OCI-LY1 (cell line): ENCODE measurements around the gene SLC16A2.

ENCODE experiments used
- H2AFZ ChIP-seq: fragments of 200-600 bp; sonication (generic), shearing (Covaris generic); 2 replicates; pipeline ENCODE4 v1.6.0; 2014; ENCODE audit warnings: antibody characterized with exemption, mild to moderate bottlenecking, low read length
- H3F3A ChIP-seq: fragments of 200-600 bp; sonication (generic), shearing (Covaris generic); 2 replicates; pipeline ENCODE4 v1.6.0; 2014; ENCODE audit warnings: mild to moderate bottlenecking, antibody characterized with exemption, low read length, moderate library complexity; ENCODE audit not compliant: insufficient read depth
- H3K27ac ChIP-seq: fragments of 200-600 bp; sonication (generic); 2 replicates; pipeline ENCODE4 v1.5.1; 2014; ENCODE audit warnings: low read length, mixed run types, mild to moderate bottlenecking, low read depth; ENCODE audit not compliant: poor library complexity, severe bottlenecking
- H3K27me3 ChIP-seq: fragments of 200-600 bp; sonication (generic); 2 replicates; pipeline ENCODE4 v1.6.0; 2014; ENCODE audit warnings: antibody characterized with exemption, mild to moderate bottlenecking, low read length, moderate library complexity; ENCODE audit not compliant: insufficient read depth
- H3K36me3 ChIP-seq: fragments of 200-600 bp; sonication (generic); 2 replicates; pipeline ENCODE4 v1.6.1; 2014; ENCODE audit warnings: mild to moderate bottlenecking, antibody characterized with exemption, low read length, moderate library complexity, mixed read lengths; ENCODE audit not compliant: insufficient read depth
- H3K4me1 ChIP-seq: fragments of 200-600 bp; sonication (generic); 2 replicates; pipeline ENCODE4 v1.5.1; 2014; ENCODE audit warnings: mild to moderate bottlenecking, low read length, moderate library complexity; ENCODE audit not compliant: insufficient read depth, severe bottlenecking
- H3K4me2 ChIP-seq: fragments of 200-600 bp; sonication (generic), shearing (Covaris generic); 2 replicates; pipeline ENCODE4 v1.6.1; 2014; ENCODE audit warnings: low read length
- H3K4me3 ChIP-seq: fragments of 200-600 bp; sonication (generic); 2 replicates; pipeline ENCODE4 v1.5.1; 2014; ENCODE audit warnings: low read length, low read depth, mild to moderate bottlenecking, mixed read lengths; ENCODE audit not compliant: poor library complexity, severe bottlenecking
- H3K79me2 ChIP-seq: fragments of 200-600 bp; shearing (Covaris generic); 2 replicates; pipeline ENCODE4 v1.6.1; 2016; ENCODE audit warnings: mixed run types, low read length, mixed read lengths; ENCODE audit not compliant: insufficient read depth
- H3K9ac ChIP-seq: fragments of 200-600 bp; sonication (generic), shearing (Covaris generic); 2 replicates; pipeline ENCODE4 v1.6.1; 2014; ENCODE audit warnings: mild to moderate bottlenecking, low read length, mixed read lengths
- H3K9me2 ChIP-seq: fragments of 200-600 bp; sonication (generic), shearing (Covaris generic); 2 replicates; pipeline ENCODE4 v1.6.1; 2014; ENCODE audit warnings: low read depth, mild to moderate bottlenecking, low read length, mixed read lengths
- H3K9me3 ChIP-seq: fragments of 200-600 bp; shearing (Covaris generic); 2 replicates; pipeline ENCODE4 v1.6.1; 2014; ENCODE audit warnings: low read length, mixed read lengths
- H4K20me1 ChIP-seq: fragments of 200-600 bp; sonication (generic), shearing (Covaris generic); 2 replicates; pipeline ENCODE4 v1.6.0; 2016; ENCODE audit warnings: mild to moderate bottlenecking, low read length; ENCODE audit not compliant: insufficient read depth
- EZH2 ChIP-seq: fragments of 200-600 bp; sonication (generic), shearing (Covaris generic); IDR thresholded peaks from 2 replicates; pipeline ENCODE4 v1.8.0; 2017; ENCODE audit warnings: borderline replicate concordance, mixed run types, mild to moderate bottlenecking, antibody characterized with exemption, low read length, moderate library complexity, mixed read lengths
- TF ChIP-seq, protein P1 (sequence below): fragments of 200-600 bp; sonication (generic), shearing (Covaris generic); IDR thresholded peaks from 2 replicates; pipeline ENCODE4 v1.5.1; 2017; ENCODE audit warnings: mild to moderate bottlenecking, antibody characterized with exemption, low read length, moderate library complexity, mixed read lengths

Gene SLC16A2

DNA sequence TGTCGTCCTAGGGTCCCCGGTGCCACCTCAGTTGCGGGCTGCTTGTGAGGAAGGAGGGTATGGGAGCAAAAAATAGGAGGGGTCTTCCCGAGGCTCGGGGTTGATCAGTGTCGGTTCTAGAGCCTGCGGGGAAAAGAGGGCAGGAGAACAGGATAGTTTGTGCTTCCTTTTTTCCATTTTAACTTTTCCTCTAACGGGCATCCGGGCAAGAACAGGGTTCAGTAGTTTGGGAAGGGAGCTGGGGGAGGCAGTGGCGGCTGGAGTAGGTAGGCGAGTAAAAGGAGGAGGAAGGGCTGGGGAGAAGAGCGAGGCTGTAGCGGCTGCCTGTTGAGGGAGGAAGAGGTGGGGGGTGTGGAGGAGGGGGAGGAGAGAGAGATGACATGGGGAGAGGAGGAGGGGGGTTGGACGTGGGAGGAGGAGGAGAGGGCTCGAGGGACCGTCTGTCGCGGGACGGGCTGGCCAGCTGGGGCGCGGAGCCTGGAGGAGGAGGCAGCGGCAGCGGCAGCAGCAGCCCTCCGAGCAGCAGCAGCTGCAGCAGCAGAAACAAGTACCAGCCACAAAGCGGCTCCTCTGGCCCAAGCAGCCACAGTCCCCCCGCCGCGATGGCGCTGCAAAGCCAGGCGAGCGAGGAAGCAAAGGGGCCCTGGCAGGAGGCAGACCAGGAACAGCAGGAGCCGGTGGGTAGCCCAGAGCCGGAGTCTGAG, at the start of gene SLC16A2:
TSS of gene SLC16A2 (plus strand) at position 458 of the 704 bp plus-strand sequence. CDS start at position 603, 145 bp downstream.
- Histone ChIP-seq H3K9ac (no peak within 1 kb of the TSS), H3K4me3 (no peak within 1 kb of the TSS), H3K27ac (no peak within 1 kb of the TSS), H3F3A (no peaks in the 10 kb centered on the region), H3K9me2 (no peaks in the 10 kb centered on the region), H3K4me2 (no peak within 1 kb of the TSS), H3K4me1 (no peaks in the 10 kb centered on the region), H2AFZ (no peak within 1 kb of the TSS), H3K27me3 (no peaks in the 10 kb centered on the region), H3K79me2 (no peaks in the 10 kb centered on the region), H3K36me3 (no peaks in the 10 kb centered on the region), H4K20me1 (no peaks in the 10 kb centered on the region), H3K9me3 (no peaks in the 10 kb centered on the region)
- TF ChIP-seq EZH2, result no peak

GRCh38 chrX:74372272-74372671, 49.0 kb upstream of the SLC16A2 start:
- no peak overlapping the region for H3K9ac ChIP-seq
- no peak overlapping the region for H3K4me2 ChIP-seq
- no peaks in the 10 kb centered on the region for H3K4me1 ChIP-seq
- H3K27me3 ChIP-seq, result no peaks in the 10 kb centered on the region
- H3K9me3 ChIP-seq, result no peaks in the 10 kb centered on the region
- H3K27ac ChIP-seq, result no peak overlapping the region
- H3F3A ChIP-seq, result no peaks in the 10 kb centered on the region
- no peaks in the 10 kb centered on the region for H3K79me2 ChIP-seq
- no peaks in the 10 kb centered on the region for H4K20me1 ChIP-seq
- H3K9me2 ChIP-seq, result no peaks in the 10 kb centered on the region
- no peak overlapping the region for H2AFZ ChIP-seq
- H3K36me3 ChIP-seq, result no peaks in the 10 kb centered on the region
- TF ChIP-seq EZH2, result no peak
- TF ChIP-seq, protein P1, sequence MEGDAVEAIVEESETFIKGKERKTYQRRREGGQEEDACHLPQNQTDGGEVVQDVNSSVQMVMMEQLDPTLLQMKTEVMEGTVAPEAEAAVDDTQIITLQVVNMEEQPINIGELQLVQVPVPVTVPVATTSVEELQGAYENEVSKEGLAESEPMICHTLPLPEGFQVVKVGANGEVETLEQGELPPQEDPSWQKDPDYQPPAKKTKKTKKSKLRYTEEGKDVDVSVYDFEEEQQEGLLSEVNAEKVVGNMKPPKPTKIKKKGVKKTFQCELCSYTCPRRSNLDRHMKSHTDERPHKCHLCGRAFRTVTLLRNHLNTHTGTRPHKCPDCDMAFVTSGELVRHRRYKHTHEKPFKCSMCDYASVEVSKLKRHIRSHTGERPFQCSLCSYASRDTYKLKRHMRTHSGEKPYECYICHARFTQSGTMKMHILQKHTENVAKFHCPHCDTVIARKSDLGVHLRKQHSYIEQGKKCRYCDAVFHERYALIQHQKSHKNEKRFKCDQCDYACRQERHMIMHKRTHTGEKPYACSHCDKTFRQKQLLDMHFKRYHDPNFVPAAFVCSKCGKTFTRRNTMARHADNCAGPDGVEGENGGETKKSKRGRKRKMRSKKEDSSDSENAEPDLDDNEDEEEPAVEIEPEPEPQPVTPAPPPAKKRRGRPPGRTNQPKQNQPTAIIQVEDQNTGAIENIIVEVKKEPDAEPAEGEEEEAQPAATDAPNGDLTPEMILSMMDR, result no peak
- H3K4me3 ChIP-seq, result no peak overlapping the region

DNA sequence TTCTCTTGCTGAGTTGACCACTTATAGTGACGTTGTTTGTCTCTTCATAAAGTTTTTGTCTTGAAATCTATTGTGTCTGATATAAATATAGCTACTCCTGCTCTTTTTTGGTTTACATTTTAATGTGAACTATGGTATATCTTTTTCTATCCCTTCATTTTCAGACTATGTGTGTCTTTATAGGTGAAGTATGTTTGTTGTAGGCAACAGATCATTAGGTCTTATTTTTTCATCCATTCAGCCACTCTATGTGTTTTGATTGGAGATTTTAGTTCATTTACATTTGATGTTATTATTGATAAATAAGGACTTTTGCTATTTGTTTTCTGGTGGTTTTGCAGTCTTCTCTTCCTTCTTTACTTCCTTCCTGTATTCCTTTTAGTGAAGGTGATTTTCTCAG, 44.0 kb upstream of the SLC16A2 start:
- Histone ChIP-seq H3K36me3 (no peaks in the 10 kb centered on the region), H3K27me3 (no peaks in the 10 kb centered on the region), H3K4me1 (no peaks in the 10 kb centered on the region), H2AFZ (no peak overlapping the region), H3K4me3 (no peak overlapping the region), H3F3A (no peaks in the 10 kb centered on the region), H3K9ac (no peak overlapping the region), H4K20me1 (no peaks in the 10 kb centered on the region), H3K9me2 (no peaks in the 10 kb centered on the region), H3K27ac (no peak overlapping the region), H3K79me2 (no peaks in the 10 kb centered on the region), H3K4me2 (no peak overlapping the region), H3K9me3 (no peaks in the 10 kb centered on the region)
- TF ChIP-seq, protein P1, result no peak
- no peak for TF ChIP-seq EZH2

DNA sequence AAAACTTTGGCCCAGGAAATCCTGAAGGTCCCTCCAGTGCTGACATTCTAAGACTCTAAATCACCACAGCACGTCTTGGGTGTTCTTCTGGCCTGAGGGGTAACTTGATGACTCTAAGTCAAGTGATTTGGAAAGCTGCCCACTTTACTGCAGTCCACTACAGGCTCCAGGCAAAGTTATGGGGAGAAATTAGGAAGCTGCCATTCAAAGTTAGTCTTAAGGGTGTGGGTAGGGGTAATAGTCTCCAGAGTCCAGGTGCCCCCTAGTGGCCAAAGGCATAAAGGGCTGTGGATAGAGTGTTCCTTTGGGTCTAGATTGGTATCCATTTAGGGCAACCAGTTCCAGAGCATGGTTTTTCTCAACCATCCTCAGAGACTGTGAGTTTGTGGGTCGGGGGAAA, 38.7 kb upstream of the SLC16A2 start:
- Histone ChIP-seq H3F3A (no peaks in the 10 kb centered on the region), H3K9me3 (no peaks in the 10 kb centered on the region), H3K4me2 (no peak overlapping the region), H3K36me3 (no peaks in the 10 kb centered on the region), H4K20me1 (no peaks in the 10 kb centered on the region), H3K9ac (no peak overlapping the region), H3K4me3 (no peak overlapping the region), H3K27ac (no peak overlapping the region), H2AFZ (no peak overlapping the region), H3K4me1 (no peaks in the 10 kb centered on the region), H3K9me2 (no peaks in the 10 kb centered on the region), H3K79me2 (no peaks in the 10 kb centered on the region), H3K27me3 (no peaks in the 10 kb centered on the region)
- TF ChIP-seq, protein P1, result peak; percentile 59
- TF ChIP-seq EZH2, result no peak
